Body of pancreas (tissue), 4 donors: ENCODE measurements around the gene SRI. TPM values are rescaled to one million over a fixed set of nuclear protein-coding genes. Genes with fewer than 3 reads are reported as not detected.

ENCODE experiments used
- ATAC-seq: fragments of 150-250 bp; one replicate; pipeline ENCODE4 v1.9.1; 2016
- DNase-seq, 4 donors: peaks; one replicate each; pipeline ENCODE4 v3.0.0-alpha.2; 2019
- H3K27ac ChIP-seq, 4 donors: fragments of 200-600 bp; sonication (generic); 1 replicate in 3 of 4; 2 replicates in 1 of 4; pipeline versions ENCODE4 v1.5.1 to v1.6.1; 2016 to 2019; ENCODE audit warnings: mild to moderate bottlenecking in 1 of 4, mixed read lengths in 1 of 4, moderate library complexity in 1 of 4
- H3K27me3 ChIP-seq, 2 donors: fragments of 200-600 bp; sonication (generic); one replicate each; pipeline ENCODE4 v1.6.0; 2016; ENCODE audit warnings: mild to moderate bottlenecking in 1 of 2
- H3K36me3 ChIP-seq, 2 donors: fragments of 200-600 bp; sonication (generic); replicated peaks in 1 of 2; 2 replicates each; pipeline ENCODE4 v1.5.1; 2016; ENCODE audit warnings: low read depth in 2 of 2; ENCODE audit not compliant: insufficient read depth in 1 of 2
- H3K4me1 ChIP-seq: fragments of 200-600 bp; sonication (generic); one replicate; pipeline ENCODE4 v1.6.0; 2016
- H3K4me3 ChIP-seq, 2 donors: fragments of 200-600 bp; sonication (generic); 1 replicate in 1 of 2; 2 replicates in 1 of 2; pipeline ENCODE4 v1.5.1; 2016 to 2019
- H3K9me3 ChIP-seq, 3 donors: fragments of 200-600 bp; sonication (generic); 1 replicate in 2 of 3; 2 replicates in 1 of 3; pipeline ENCODE4 v1.5.1; 2016
- POLR2A ChIP-seq, 3 donors: fragments of 450-650 bp; IDR thresholded peaks; one replicate each; pipeline ENCODE4 v1.6.1; 2016; ENCODE audit warnings: antibody characterized with exemption in 3 of 3, mild to moderate bottlenecking in 2 of 3
- WGBS, 2 donors: methylation state at CpG; one replicate each; pipeline ENCODE4 v1.1.5; 2017; 5-methylcytosine and 5-hydroxymethylcytosine counted together
- intact Hi-C: fragments of 100-400 bp; cut with DNase I; formaldehyde crosslinking; loops from one replicate; pipeline ENCODE4 v1.15.1; 2023
- total RNA-seq, 2 donors: library from RNA; depleted of rRNA; stranded (reverse); fragments of >200 nt; gene quantifications; one replicate each; pipeline ENCODE4 v1.1.0, GENCODE V29; 2016
- TF ChIP-seq, protein P1 (sequence below), 7 experiments: fragments of 450-650 bp in 4 of 7; fragments of 200-600 bp in 3 of 7; sonication (generic) in 3 of 7; IDR thresholded peaks; one replicate each; pipeline ENCODE4 v1.5.1; 2016 to 2019; ENCODE audit warnings: antibody characterized with exemption in 7 of 7

Gene SRI
- total RNA-seq, 2 donors from 2014 or later = 23.1 to 36.3 TPM

DNA sequence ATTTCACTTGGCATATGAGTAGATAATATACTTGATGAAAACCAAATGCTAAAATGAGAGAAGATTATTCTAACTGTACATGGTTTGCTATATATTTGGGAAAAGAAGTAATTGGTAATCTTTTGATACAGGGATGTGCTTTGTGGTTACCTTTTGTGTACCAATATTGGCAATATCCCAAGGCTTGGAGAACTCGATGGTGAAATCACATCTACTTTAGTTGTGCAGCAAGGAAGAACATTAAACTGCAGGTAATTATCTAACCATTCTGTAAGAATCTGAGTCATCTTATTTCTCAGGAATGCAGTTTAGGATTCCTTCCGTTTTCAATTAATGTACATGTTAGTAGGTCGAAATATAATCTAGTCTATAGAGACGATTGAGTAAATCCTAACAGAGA lies 64.1 kb downstream of the SRI start:
- Histone ChIP-seq H3K9me3 (no peaks in the 10 kb centered on the region), H3K27ac (no peak overlapping the region), H3K36me3 (no peaks in the 10 kb centered on the region), H3K27me3 (no peaks in the 10 kb centered on the region), H3K4me3 (no peak overlapping the region), H3K4me1 (peaks cover 8% of the 10 kb centered on the region)
- 74 to 79% methylated on average over 4 of the region's 4 CpGs for WGBS, 2 donors
- ATAC-seq = no peak
- TF ChIP-seq, protein P1, sequence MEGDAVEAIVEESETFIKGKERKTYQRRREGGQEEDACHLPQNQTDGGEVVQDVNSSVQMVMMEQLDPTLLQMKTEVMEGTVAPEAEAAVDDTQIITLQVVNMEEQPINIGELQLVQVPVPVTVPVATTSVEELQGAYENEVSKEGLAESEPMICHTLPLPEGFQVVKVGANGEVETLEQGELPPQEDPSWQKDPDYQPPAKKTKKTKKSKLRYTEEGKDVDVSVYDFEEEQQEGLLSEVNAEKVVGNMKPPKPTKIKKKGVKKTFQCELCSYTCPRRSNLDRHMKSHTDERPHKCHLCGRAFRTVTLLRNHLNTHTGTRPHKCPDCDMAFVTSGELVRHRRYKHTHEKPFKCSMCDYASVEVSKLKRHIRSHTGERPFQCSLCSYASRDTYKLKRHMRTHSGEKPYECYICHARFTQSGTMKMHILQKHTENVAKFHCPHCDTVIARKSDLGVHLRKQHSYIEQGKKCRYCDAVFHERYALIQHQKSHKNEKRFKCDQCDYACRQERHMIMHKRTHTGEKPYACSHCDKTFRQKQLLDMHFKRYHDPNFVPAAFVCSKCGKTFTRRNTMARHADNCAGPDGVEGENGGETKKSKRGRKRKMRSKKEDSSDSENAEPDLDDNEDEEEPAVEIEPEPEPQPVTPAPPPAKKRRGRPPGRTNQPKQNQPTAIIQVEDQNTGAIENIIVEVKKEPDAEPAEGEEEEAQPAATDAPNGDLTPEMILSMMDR (IDR thresholded peaks at IDR 0.05) = no peak
- TF ChIP-seq POLR2A (IDR thresholded peaks at IDR 0.05) = no peak
- no peak for DNase-seq
- intact Hi-C loops = no loop called here

Other genes starting within 250 kb of the SRI start
- gene STEAP4, start 86.9 kb upstream of the SRI start, total RNA-seq = 10 to 100 TPM; 14.3 to 14.8 TPM